ENCODE data around the gene MAP3K1. TPM values are rescaled to one million over a fixed set of nuclear protein-coding genes. Genes with fewer than 3 reads are reported as not detected.
A peak's percentile ranks its signal among the peaks of the same experiment; 100 is the strongest.

The MAP3K1 gene
- total and polyA plus RNA-seq, 4 experiments from 2014 or later: 41.6 to 146 (median 109) TPM

- no peak overlapping the region for H3K4me3 ChIP-seq (ENCODE audit: low read length in 2 of 2)
- POLR2A ChIA-PET (ENCODE audit: partially characterized antibody): no interaction called here
- DNase-seq: no peak
- CTCF ChIA-PET (ENCODE audit: partially characterized antibody): no interaction called here
- no peak overlapping the region for H3K4me3 Mint-ChIP-seq
- H3K9me3 Mint-ChIP-seq: peaks cover 0 to 1% (median 0%) of the 10 kb centered on the region in 8 donors
- H3K27me3 ChIP-seq (ENCODE audit: insufficient read depth, low read length): no peaks in the 10 kb centered on the region
- H3K9me3 ChIP-seq (ENCODE audit: control insufficient read depth in 1 of 2, low read length in 2 of 2): no peaks in the 10 kb centered on the region
- H3K27ac ChIP-seq (ENCODE audit: low read depth, low read length): no peak overlapping the region
- no peaks in the 10 kb centered on the region for H3K27me3 Mint-ChIP-seq
- H3K4me1 ChIP-seq (ENCODE audit: insufficient read depth, low read length): no peaks in the 10 kb centered on the region
- no peaks in the 10 kb centered on the region for H3K36me3 Mint-ChIP-seq
- H3K27ac Mint-ChIP-seq: no peak overlapping the region
- no peaks in the 10 kb centered on the region for H3K36me3 ChIP-seq (ENCODE audit: insufficient read depth, low read length)
- intact Hi-C loops (cut with micrococcal nuclease): no loop called here
- peaks cover 0 to under 1% (median 0%) of the 10 kb centered on the region in 4 donors for H3K4me1 Mint-ChIP-seq
Observed at GRCh38 chr5:56786346-56786745, 29.0 kb upstream of the MAP3K1 start.

GRCh38 chr5:56791396-56791795 lies 24.0 kb upstream of the MAP3K1 start:
- DNase-seq: no peak
- Histone ChIP-seq H3K4me1 (ENCODE audit: insufficient read depth, low read length) (no peaks in the 10 kb centered on the region), H3K27me3 (ENCODE audit: insufficient read depth, low read length) (no peaks in the 10 kb centered on the region), H3K36me3 (ENCODE audit: insufficient read depth, low read length) (no peaks in the 10 kb centered on the region), H3K27ac (ENCODE audit: low read depth, low read length) (no peak overlapping the region), H3K4me3 (ENCODE audit: low read length in 2 of 2) (no peak overlapping the region), H3K9me3 (ENCODE audit: control insufficient read depth in 1 of 2, low read length in 2 of 2) (no peaks in the 10 kb centered on the region)
- ChIA-PET POLR2A (ENCODE audit: partially characterized antibody) (interaction anchor here (0.6 kb wide), 1 partner anchor 383 kb away, joined by 3 read pairs; no protein-coding TSS in a partner anchor), CTCF (ENCODE audit: partially characterized antibody) (interaction anchor here (0.6 kb wide), 1 partner anchor 12 kb away, joined by 4 read pairs; no protein-coding TSS in a partner anchor)
- intact Hi-C loops (cut with micrococcal nuclease): no loop called here
- Mint-ChIP-seq H3K9me3 (no peaks in the 10 kb centered on the region), H3K27me3 (no peaks in the 10 kb centered on the region), H3K36me3 (peaks cover 0 to 3% of the 10 kb centered on the region in 2 donors), H3K4me1 (peaks cover 0 to 3% (median 0%) of the 10 kb centered on the region in 4 donors), H3K4me3 (no peak overlapping the region), H3K27ac (peak overlapping the region in 1 of 7 donors; percentile 61)

- no peak overlapping the region for H3K4me3 ChIP-seq (ENCODE audit: low read length in 2 of 2)
- no peak for DNase-seq
- intact Hi-C loops (cut with micrococcal nuclease): no loop called here
- Mint-ChIP-seq H3K36me3 (peaks cover 0 to 3% of the 10 kb centered on the region in 2 donors), H3K27me3 (no peaks in the 10 kb centered on the region), H3K4me3 (no peak overlapping the region), H3K4me1 (peaks cover 0 to 4% (median 2%) of the 10 kb centered on the region in 4 donors), H3K9me3 (no peaks in the 10 kb centered on the region), H3K27ac (no peak overlapping the region)
- H3K27ac ChIP-seq (ENCODE audit: low read depth, low read length): no peak overlapping the region
- peaks cover 3% of the 10 kb centered on the region for H3K4me1 ChIP-seq (ENCODE audit: insufficient read depth, low read length)
- CTCF ChIA-PET (ENCODE audit: partially characterized antibody): no interaction called here
- POLR2A ChIA-PET (ENCODE audit: partially characterized antibody): no interaction called here
- no peaks in the 10 kb centered on the region for H3K36me3 ChIP-seq (ENCODE audit: insufficient read depth, low read length)
- no peaks in the 10 kb centered on the region for H3K27me3 ChIP-seq (ENCODE audit: insufficient read depth, low read length)
- H3K9me3 ChIP-seq (ENCODE audit: control insufficient read depth in 1 of 2, low read length in 2 of 2): no peaks in the 10 kb centered on the region
Observed at GRCh38 chr5:56798521-56798920, 16.8 kb upstream of the MAP3K1 start.

- Mint-ChIP-seq H3K9me3 (no peaks in the 10 kb centered on the region), H3K27ac (no peak overlapping the region), H3K4me1 (peaks cover 7 to 13% (median 11%) of the 10 kb centered on the region in 4 donors), H3K4me3 (no peak overlapping the region), H3K27me3 (no peaks in the 10 kb centered on the region), H3K36me3 (no peaks in the 10 kb centered on the region)
- Histone ChIP-seq H3K9me3 (ENCODE audit: control insufficient read depth in 1 of 2, low read length in 2 of 2) (no peaks in the 10 kb centered on the region), H3K4me3 (ENCODE audit: low read length in 2 of 2) (no peak overlapping the region), H3K27me3 (ENCODE audit: insufficient read depth, low read length) (no peaks in the 10 kb centered on the region), H3K36me3 (ENCODE audit: insufficient read depth, low read length) (no peaks in the 10 kb centered on the region), H3K4me1 (ENCODE audit: insufficient read depth, low read length) (peaks cover 12% of the 10 kb centered on the region), H3K27ac (ENCODE audit: low read depth, low read length) (no peak overlapping the region)
- CTCF ChIA-PET (ENCODE audit: partially characterized antibody): no interaction called here
- intact Hi-C loops (cut with micrococcal nuclease): no loop called here
- no peak for DNase-seq
- POLR2A ChIA-PET (ENCODE audit: partially characterized antibody): interaction anchor here (0.7 kb wide), 1 partner anchor 323 kb away, joined by 3 read pairs; no protein-coding TSS in a partner anchor
Observed at GRCh38 chr5:56800186-56800585, 15.2 kb upstream of the MAP3K1 start.

GRCh38 chr5:56801256-56801655 lies 14.1 kb upstream of the MAP3K1 start:
- Histone ChIP-seq H3K4me3 (ENCODE audit: low read length in 2 of 2) (no peak overlapping the region), H3K36me3 (ENCODE audit: insufficient read depth, low read length) (no peaks in the 10 kb centered on the region), H3K4me1 (ENCODE audit: insufficient read depth, low read length) (peaks cover 12% of the 10 kb centered on the region), H3K9me3 (ENCODE audit: control insufficient read depth in 1 of 2, low read length in 2 of 2) (no peaks in the 10 kb centered on the region), H3K27ac (ENCODE audit: low read depth, low read length) (no peak overlapping the region), H3K27me3 (ENCODE audit: insufficient read depth, low read length) (no peaks in the 10 kb centered on the region)
- DNase-seq: no peak
- ChIA-PET CTCF (ENCODE audit: partially characterized antibody) (interaction anchor here (0.5 kb wide), 1 partner anchor 328 kb away, joined by 3 read pairs; no protein-coding TSS in a partner anchor), POLR2A (ENCODE audit: partially characterized antibody) (no interaction called here)
- Mint-ChIP-seq H3K4me3 (no peak overlapping the region), H3K27ac (no peak overlapping the region), H3K4me1 (peaks cover 7 to 13% (median 11%) of the 10 kb centered on the region in 4 donors), H3K27me3 (no peaks in the 10 kb centered on the region), H3K36me3 (no peaks in the 10 kb centered on the region), H3K9me3 (peaks cover 0 to 2% (median 0%) of the 10 kb centered on the region in 8 donors)
- intact Hi-C loops (cut with micrococcal nuclease): no loop called here

- Histone ChIP-seq H3K27me3 (ENCODE audit: insufficient read depth, low read length) (no peaks in the 10 kb centered on the region), H3K4me3 (ENCODE audit: low read length in 2 of 2) (no peak overlapping the region), H3K36me3 (ENCODE audit: insufficient read depth, low read length) (no peaks in the 10 kb centered on the region), H3K4me1 (ENCODE audit: insufficient read depth, low read length) (peaks cover 12% of the 10 kb centered on the region), H3K27ac (ENCODE audit: low read depth, low read length) (no peak overlapping the region), H3K9me3 (ENCODE audit: control insufficient read depth in 1 of 2, low read length in 2 of 2) (no peaks in the 10 kb centered on the region)
- intact Hi-C loops (cut with micrococcal nuclease): no loop called here
- H3K4me1 Mint-ChIP-seq: peaks cover 7 to 13% (median 11%) of the 10 kb centered on the region in 4 donors
- H3K27me3 Mint-ChIP-seq: no peaks in the 10 kb centered on the region
- no peaks in the 10 kb centered on the region for H3K36me3 Mint-ChIP-seq
- no peak overlapping the region for H3K4me3 Mint-ChIP-seq
- peaks cover 0 to 2% (median 0%) of the 10 kb centered on the region in 8 donors for H3K9me3 Mint-ChIP-seq
- ChIA-PET CTCF (ENCODE audit: partially characterized antibody) (interaction anchor here (1.1 to 2.8 kb wide), 3 partner anchors 11 to 532 kb away, joined by 3 to 7 read pairs (median 6); no protein-coding TSS in a partner anchor), POLR2A (ENCODE audit: partially characterized antibody) (interaction anchor here (0.6 to 1.6 kb wide), 2 partner anchors 12 to 65 kb away, joined by 3 to 9 read pairs; partner anchors contain the start of gene MAP3K1)
- no peak for DNase-seq
- H3K27ac Mint-ChIP-seq: peak overlapping the region in 1 of 7 donors; percentile 13
Observed at GRCh38 chr5:56802205-56802604, 13.1 kb upstream of the MAP3K1 start.

- no peak for DNase-seq
- Mint-ChIP-seq H3K4me1 (peaks cover 7 to 13% (median 11%) of the 10 kb centered on the region in 4 donors), H3K27ac (no peak overlapping the region), H3K9me3 (peaks cover 0 to 2% (median 0%) of the 10 kb centered on the region in 8 donors), H3K4me3 (no peak overlapping the region), H3K36me3 (no peaks in the 10 kb centered on the region), H3K27me3 (no peaks in the 10 kb centered on the region)
- ChIA-PET CTCF (ENCODE audit: partially characterized antibody) (interaction anchor here (1.1 to 2.8 kb wide), 3 partner anchors 10 to 532 kb away, joined by 3 to 7 read pairs (median 6); no protein-coding TSS in a partner anchor), POLR2A (ENCODE audit: partially characterized antibody) (interaction anchor here (1.1 to 2.1 kb wide), 4 partner anchors 11 to 67 kb away, joined by 4 to 9 read pairs (median 5); partner anchors contain the start of gene MAP3K1)
- H3K27ac ChIP-seq (ENCODE audit: low read depth, low read length): no peak overlapping the region
- H3K27me3 ChIP-seq (ENCODE audit: insufficient read depth, low read length): no peaks in the 10 kb centered on the region
- no peaks in the 10 kb centered on the region for H3K9me3 ChIP-seq (ENCODE audit: control insufficient read depth in 1 of 2, low read length in 2 of 2)
- intact Hi-C loops (cut with micrococcal nuclease): no loop called here
- H3K36me3 ChIP-seq (ENCODE audit: insufficient read depth, low read length): no peaks in the 10 kb centered on the region
- H3K4me1 ChIP-seq (ENCODE audit: insufficient read depth, low read length): peaks cover 12% of the 10 kb centered on the region
- H3K4me3 ChIP-seq (ENCODE audit: low read length in 2 of 2): no peak overlapping the region
Observed at GRCh38 chr5:56803025-56803424, 12.3 kb upstream of the MAP3K1 start.

All from CD4-positive, alpha-beta memory T cell (primary cell).